ENCODE results near the gene ABCC8. TPM values are rescaled to one million over a fixed set of nuclear protein-coding genes. Genes with fewer than 3 reads are reported as not detected.

ABCC8 gene
- total and polyA plus RNA-seq, 2 donors from 2014 or later, result 1.3 to 3.2 TPM

GRCh38 chr11:17376493-17376892 lies 100.2 kb downstream of the ABCC8 start:
- Histone ChIP-seq H3K27me3 (ENCODE audit: control insufficient read depth, insufficient read depth, low read length) (no peaks in the 10 kb centered on the region), H3K9ac (ENCODE audit: low read length in 3 of 3) (no peak overlapping the region), H3K4me1 (ENCODE audit: control insufficient read depth in 2 of 3, insufficient read depth in 2 of 3, low read depth in 1 of 3, low read length in 3 of 3) (no peaks in the 10 kb centered on the region), H3K27ac (ENCODE audit: low read depth in 2 of 2, low read length in 2 of 2) (no peak overlapping the region), H3K4me3 (ENCODE audit: low read length in 3 of 3) (no peak overlapping the region), H3K9me3 (ENCODE audit: control insufficient read depth in 2 of 3, insufficient read depth in 1 of 3, low read length in 3 of 3) (peaks cover 0 to 18% (median 11%) of the 10 kb centered on the region in 3 donors), H3K36me3 (ENCODE audit: control insufficient read depth in 2 of 3, insufficient read depth in 3 of 3, low read length in 3 of 3) (peaks cover 0 to 27% (median 22%) of the 10 kb centered on the region in 3 donors)
- no peak for FAIRE-seq
- TF ChIP-seq CTCF (IDR thresholded peaks at IDR 0.05; ENCODE audit: borderline replicate concordance, extremely low read depth, insufficient read depth), result no peak
- intact Hi-C loops (cut with DNase I), result no loop called here
- DNase-seq, result no peak

GRCh38 chr11:17375547-17375946 lies 101.1 kb downstream of the ABCC8 start:
- no peak for TF ChIP-seq CTCF (IDR thresholded peaks at IDR 0.05; ENCODE audit: borderline replicate concordance, extremely low read depth, insufficient read depth)
- H3K27me3 ChIP-seq (ENCODE audit: control insufficient read depth, insufficient read depth, low read length), result no peaks in the 10 kb centered on the region
- H3K27ac ChIP-seq (ENCODE audit: low read depth in 2 of 2, low read length in 2 of 2), result no peak overlapping the region
- no peaks in the 10 kb centered on the region for H3K4me1 ChIP-seq (ENCODE audit: control insufficient read depth in 2 of 3, insufficient read depth in 2 of 3, low read depth in 1 of 3, low read length in 3 of 3)
- peaks cover 0 to 35% (median 25%) of the 10 kb centered on the region in 3 donors for H3K36me3 ChIP-seq (ENCODE audit: control insufficient read depth in 2 of 3, insufficient read depth in 3 of 3, low read length in 3 of 3)
- FAIRE-seq (no peak), DNase-seq (no peak)
- H3K4me3 ChIP-seq (ENCODE audit: low read length in 3 of 3), result no peak overlapping the region
- H3K9me3 ChIP-seq (ENCODE audit: control insufficient read depth in 2 of 3, insufficient read depth in 1 of 3, low read length in 3 of 3), result peaks cover 0 to 27% (median 20%) of the 10 kb centered on the region in 3 donors
- no peak overlapping the region for H3K9ac ChIP-seq (ENCODE audit: low read length in 3 of 3)
- intact Hi-C loops (cut with DNase I), result no loop called here

- Histone ChIP-seq H3K4me3 (ENCODE audit: low read length in 3 of 3) (no peak overlapping the region), H3K4me1 (ENCODE audit: control insufficient read depth in 2 of 3, insufficient read depth in 2 of 3, low read depth in 1 of 3, low read length in 3 of 3) (no peaks in the 10 kb centered on the region), H3K9ac (ENCODE audit: low read length in 3 of 3) (no peak overlapping the region), H3K27me3 (ENCODE audit: control insufficient read depth, insufficient read depth, low read length) (no peaks in the 10 kb centered on the region), H3K9me3 (ENCODE audit: control insufficient read depth in 2 of 3, insufficient read depth in 1 of 3, low read length in 3 of 3) (peaks cover 2 to 48% (median 25%) of the 10 kb centered on the region in 3 donors), H3K36me3 (ENCODE audit: control insufficient read depth in 2 of 3, insufficient read depth in 3 of 3, low read length in 3 of 3) (peaks cover 0 to 65% (median 46%) of the 10 kb centered on the region in 3 donors), H3K27ac (ENCODE audit: low read depth in 2 of 2, low read length in 2 of 2) (no peak overlapping the region)
- no peak for TF ChIP-seq CTCF (IDR thresholded peaks at IDR 0.05; ENCODE audit: borderline replicate concordance, extremely low read depth, insufficient read depth)
- FAIRE-seq (no peak), DNase-seq (no peak)
- intact Hi-C loops (cut with DNase I), result no loop called here
Measured at GRCh38 chr11:17371614-17372013, 105.0 kb downstream of the ABCC8 start.

GRCh38 chr11:17369684-17370243 lies 106.9 kb downstream of the ABCC8 start:
- Histone ChIP-seq H3K4me1 (ENCODE audit: control insufficient read depth in 2 of 3, insufficient read depth in 2 of 3, low read depth in 1 of 3, low read length in 3 of 3) (no peaks in the 10 kb centered on the region), H3K36me3 (ENCODE audit: control insufficient read depth in 2 of 3, insufficient read depth in 3 of 3, low read length in 3 of 3) (peaks cover 0 to 73% (median 48%) of the 10 kb centered on the region in 3 donors), H3K27me3 (ENCODE audit: control insufficient read depth, insufficient read depth, low read length) (no peaks in the 10 kb centered on the region), H3K27ac (ENCODE audit: low read depth in 2 of 2, low read length in 2 of 2) (no peak overlapping the region), H3K4me3 (ENCODE audit: low read length in 3 of 3) (no peak overlapping the region), H3K9me3 (ENCODE audit: control insufficient read depth in 2 of 3, insufficient read depth in 1 of 3, low read length in 3 of 3) (peaks cover 2 to 48% (median 25%) of the 10 kb centered on the region in 3 donors), H3K9ac (ENCODE audit: low read length in 3 of 3) (no peak overlapping the region)
- no peak for FAIRE-seq
- intact Hi-C loops (cut with DNase I), result no loop called here
- DNase-seq, result no peak
- no peak for TF ChIP-seq CTCF (IDR thresholded peaks at IDR 0.05; ENCODE audit: borderline replicate concordance, extremely low read depth, insufficient read depth)

Data from kidney (tissue), 14 donors.